Stimulated activated CD4-positive, alpha-beta T cell treated with anti-CD3 and anti-CD28 coated beads, Interleukin-1b, Interleukin-23, amount 100 ng/mL, for 48 hours (primary cell): ENCODE measurements around the gene SMARCA4.
"Not testable (repeated sequence)": the region's sequence is repeated elsewhere in the genome, so short reads cannot be mapped to it uniquely, and the experiment has no call there.

Source experiments
- DNase-seq: peaks from one replicate; pipeline ENCODE4 v3.0.0-alpha.2; 2020

Gene SMARCA4

GRCh38 chr19:10929402-10929794 lies 31.4 kb upstream of the SMARCA4 start:
- DNase-seq, result no peak

GRCh38 chr19:10935371-10936059 lies 25.3 kb upstream of the SMARCA4 start:
- no peak for DNase-seq

- DNase-seq, result no peak
Measured at GRCh38 chr19:10936661-10937084, 24.2 kb upstream of the SMARCA4 start.

- DNase-seq, result not testable (repeated sequence)
Measured at GRCh38 chr19:10941649-10942048, 19.2 kb upstream of the SMARCA4 start.

- DNase-seq, result not testable (repeated sequence)
Measured at GRCh38 chr19:10943412-10943811, 17.4 kb upstream of the SMARCA4 start.

- DNase-seq, result no peak
Measured at GRCh38 chr19:10945264-10945663, 15.6 kb upstream of the SMARCA4 start.

GRCh38 chr19:10946958-10947657 lies 13.7 kb upstream of the SMARCA4 start:
- DNase-seq, result no peak

- no peak for DNase-seq
Measured at GRCh38 chr19:10952809-10953208, 8.0 kb upstream of the SMARCA4 start.

GRCh38 chr19:10959277-10959968 lies 1.4 kb upstream of the SMARCA4 start:
- not testable (repeated sequence) for DNase-seq

- DNase-seq, result no peak
Measured at GRCh38 chr19:10961073-10961860, 437 bp downstream of the SMARCA4 start.

- DNase-seq, result no peak
Measured at GRCh38 chr19:10962863-10963262, 2.0 kb downstream of the SMARCA4 start.

- no peak for DNase-seq
Measured at GRCh38 chr19:10963865-10964264, 3.0 kb downstream of the SMARCA4 start.

GRCh38 chr19:10964903-10965302 lies 4.1 kb downstream of the SMARCA4 start:
- DNase-seq, result no peak

- no peak for DNase-seq
Measured at GRCh38 chr19:10965398-10965797, 4.6 kb downstream of the SMARCA4 start.

- no peak for DNase-seq
Measured at GRCh38 chr19:10966809-10967208, 6.0 kb downstream of the SMARCA4 start.

- DNase-seq, result no peak
Measured at GRCh38 chr19:10968527-10969135, 7.8 kb downstream of the SMARCA4 start.

- DNase-seq, result no peak
Measured at GRCh38 chr19:10971107-10971726, 10.4 kb downstream of the SMARCA4 start.

- DNase-seq, result no peak
Measured at GRCh38 chr19:10975374-10976130, 14.7 kb downstream of the SMARCA4 start.

GRCh38 chr19:10976131-10976892 lies 15.5 kb downstream of the SMARCA4 start:
- no peak for DNase-seq

- no peak for DNase-seq
Measured at GRCh38 chr19:10977742-10978092, 16.9 kb downstream of the SMARCA4 start.

GRCh38 chr19:10979951-10980381 lies 19.1 kb downstream of the SMARCA4 start:
- peak; percentile 31 for DNase-seq
